Measurements from ENCODE around the gene CNPY1. TPM values are rescaled to one million over a fixed set of nuclear protein-coding genes. Genes with fewer than 3 reads are reported as not detected.

The CNPY1 gene
- polyA plus RNA-seq, 1 donor from 2014 or later, result 0.36 TPM

- Histone ChIP-seq H4K20me1 (ENCODE audit: insufficient read depth) (no peaks in the 10 kb centered on the region), H3K36me3 (ENCODE audit: insufficient read depth, low read length) (no peaks in the 10 kb centered on the region), H3K9me2 (ENCODE audit: insufficient read depth, low read length) (no peaks in the 10 kb centered on the region), H3K79me2 (replicated peaks; ENCODE audit: insufficient read depth, low read length) (no peaks in the 10 kb centered on the region), H3K9me3 (ENCODE audit: low read length) (no peaks in the 10 kb centered on the region), H3K27ac (ENCODE audit: low read length) (no peak overlapping the region), H3K4me2 (ENCODE audit: low read length) (no peak overlapping the region), H3K4me3 (ENCODE audit: low read length) (no peak overlapping the region), H2AFZ (ENCODE audit: low read depth, low read length) (no peak overlapping the region), H3K9ac (ENCODE audit: low read length) (no peak overlapping the region), H3F3A (ENCODE audit: insufficient read depth, low read length, poor library complexity, severe bottlenecking) (no peaks in the 10 kb centered on the region), H3K27me3 (ENCODE audit: insufficient read depth, low read depth, low read length) (peaks cover 10% of the 10 kb centered on the region)
- no peak for TF ChIP-seq MXI1 (conservative IDR thresholded peaks at IDR 0.05; ENCODE audit: poor library complexity, severe bottlenecking)
- no peak for TF ChIP-seq RAD21 (conservative IDR thresholded peaks at IDR 0.05)
- no peak for TF ChIP-seq TAF1 (IDR thresholded peaks at IDR 0.05; ENCODE audit: low read depth)
- no peak for TF ChIP-seq CTCF (IDR thresholded peaks at IDR 0.05; ENCODE audit: poor library complexity, severe bottlenecking)
- TF ChIP-seq REST (IDR thresholded peaks at IDR 0.05; ENCODE audit: borderline replicate concordance), result no peak
- no peak for TF ChIP-seq EP300 (conservative IDR thresholded peaks at IDR 0.05; ENCODE audit: poor library complexity, severe bottlenecking)
- TF ChIP-seq POLR2AphosphoS5 (IDR thresholded peaks at IDR 0.05), result no peak
- TF ChIP-seq EZH2 (IDR thresholded peaks at IDR 0.05; ENCODE audit: borderline replicate concordance, insufficient read depth, low read length, poor library complexity, severe bottlenecking), result no peak
- no peak for TF ChIP-seq SMC3 (conservative IDR thresholded peaks at IDR 0.05; ENCODE audit: poor library complexity)
These were observed 57.1 kb downstream of the CNPY1 start for GRCh38 chr7:155489158-155489840.

- no peaks in the 10 kb centered on the region for H3F3A ChIP-seq (ENCODE audit: insufficient read depth, low read length, poor library complexity, severe bottlenecking)
- H3K27me3 ChIP-seq (ENCODE audit: insufficient read depth, low read depth, low read length), result peaks cover 10% of the 10 kb centered on the region
- no peaks in the 10 kb centered on the region for H4K20me1 ChIP-seq (ENCODE audit: insufficient read depth)
- H2AFZ ChIP-seq (ENCODE audit: low read depth, low read length), result no peak overlapping the region
- H3K36me3 ChIP-seq (ENCODE audit: insufficient read depth, low read length), result no peaks in the 10 kb centered on the region
- H3K4me2 ChIP-seq (ENCODE audit: low read length), result no peak overlapping the region
- no peak overlapping the region for H3K27ac ChIP-seq (ENCODE audit: low read length)
- no peak overlapping the region for H3K9ac ChIP-seq (ENCODE audit: low read length)
- H3K4me3 ChIP-seq (ENCODE audit: low read length), result no peak overlapping the region
- TF ChIP-seq CTCF (IDR thresholded peaks at IDR 0.05; ENCODE audit: poor library complexity, severe bottlenecking) (no peak), MXI1 (conservative IDR thresholded peaks at IDR 0.05; ENCODE audit: poor library complexity, severe bottlenecking) (no peak), REST (IDR thresholded peaks at IDR 0.05; ENCODE audit: borderline replicate concordance) (no peak), EP300 (conservative IDR thresholded peaks at IDR 0.05; ENCODE audit: poor library complexity, severe bottlenecking) (no peak), POLR2AphosphoS5 (IDR thresholded peaks at IDR 0.05) (no peak), EZH2 (IDR thresholded peaks at IDR 0.05; ENCODE audit: borderline replicate concordance, insufficient read depth, low read length, poor library complexity, severe bottlenecking) (no peak), RAD21 (conservative IDR thresholded peaks at IDR 0.05) (no peak), SMC3 (conservative IDR thresholded peaks at IDR 0.05; ENCODE audit: poor library complexity) (no peak), TAF1 (IDR thresholded peaks at IDR 0.05; ENCODE audit: low read depth) (no peak)
- no peaks in the 10 kb centered on the region for H3K79me2 ChIP-seq (replicated peaks; ENCODE audit: insufficient read depth, low read length)
- H3K9me2 ChIP-seq (ENCODE audit: insufficient read depth, low read length), result no peaks in the 10 kb centered on the region
- H3K9me3 ChIP-seq (ENCODE audit: low read length), result no peaks in the 10 kb centered on the region
These were observed 57.8 kb downstream of the CNPY1 start for GRCh38 chr7:155488483-155489127.
